Mucosa of descending colon (tissue), 3 donors: ENCODE measurements around the gene TMEM164. TPM values are rescaled to one million over a fixed set of nuclear protein-coding genes. Genes with fewer than 3 reads are reported as not detected.

Experiments
- ATAC-seq: fragments of 200-7000 bp; cut with Tn5 transposase; one replicate; pipeline ENCODE4 v1.9.1; 2020; ENCODE audit warnings: mild to moderate bottlenecking, moderate library complexity
- DNase-seq, 3 donors: peaks; one replicate each; pipeline ENCODE4 v3.0.0-alpha.2; 2020
- H3K36me3 ChIP-seq: fragments of 200-600 bp; one replicate; pipeline ENCODE4 v1.8.0; 2021; ENCODE audit warnings: low read depth, mild to moderate bottlenecking
- H3K4me1 ChIP-seq: fragments of 200-600 bp; one replicate; pipeline ENCODE4 v1.8.0; 2021; ENCODE audit warnings: low read depth, mild to moderate bottlenecking
- H3K4me3 ChIP-seq: fragments of 200-600 bp; one replicate; pipeline ENCODE4 v1.8.0; 2021; ENCODE audit warnings: mild to moderate bottlenecking
- H3K9me3 ChIP-seq: fragments of 200-600 bp; one replicate; pipeline ENCODE4 v1.8.0; 2021; ENCODE audit warnings: mild to moderate bottlenecking
- CTCF ChIP-seq: fragments of 200-600 bp; IDR thresholded peaks from one replicate; pipeline ENCODE4 v1.8.0; 2022; ENCODE audit warnings: antibody characterized with exemption, mild to moderate bottlenecking
- intact Hi-C, 2 donors: fragments of 100-400 bp; cut with DNase I in 1 of 2; cut with micrococcal nuclease in 1 of 2; formaldehyde crosslinking; loops; one replicate each; pipeline versions ENCODE4 v1.11.0 to v1.11.1; 2022; cut with DNase I, micrococcal nuclease
- total RNA-seq, 3 donors: library from RNA; stranded (reverse); fragmentation: NEBNext Ultra II Directional in 2 of 3; extraction: Animal tissue kit (Norgen Biotek cat#: 25700) in 2 of 3; gene quantifications; one replicate each; pipeline versions ENCODE4 v1.2.1 to v1.2.4, GENCODE V29; 2021 to 2023
- donor health status: DM: no; HTN: no; CAD: no; lungs with moderate emphysema.
- donor health status: DM: no; HTN: no; CAD: no.
- donor health status: DM: no; HTN: yes; CAD: no.

TMEM164 gene
- total RNA-seq, 3 donors from 2014 or later, result 58.6 to 103 (median 95.4) TPM

DNA sequence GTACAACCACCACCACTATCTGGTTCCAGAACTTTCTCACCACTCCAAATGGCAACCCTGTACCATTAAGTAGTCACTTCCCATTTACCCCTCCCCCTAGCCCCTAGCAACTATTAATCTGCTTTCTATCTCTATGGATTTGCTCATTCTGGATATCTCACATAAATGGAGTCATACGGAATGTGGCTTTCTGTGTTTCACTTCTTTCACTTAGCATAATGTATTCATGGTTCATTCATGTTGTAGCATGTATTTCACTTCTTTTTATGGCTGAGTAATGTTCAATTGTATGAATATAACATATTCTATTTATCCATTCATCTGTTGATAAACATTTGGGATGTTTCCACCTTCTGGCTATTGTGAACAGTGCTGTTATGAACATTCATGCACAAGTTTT lies 210.3 kb downstream of the TMEM164 start:
- Histone ChIP-seq H3K9me3 (no peaks in the 10 kb centered on the region), H3K36me3 (no peaks in the 10 kb centered on the region), H3K4me1 (no peaks in the 10 kb centered on the region), H3K4me3 (no peak overlapping the region)
- DNase-seq (no peak), ATAC-seq (no peak)
- intact Hi-C loops, result no loop called here
- no peak for TF ChIP-seq CTCF

DNA sequence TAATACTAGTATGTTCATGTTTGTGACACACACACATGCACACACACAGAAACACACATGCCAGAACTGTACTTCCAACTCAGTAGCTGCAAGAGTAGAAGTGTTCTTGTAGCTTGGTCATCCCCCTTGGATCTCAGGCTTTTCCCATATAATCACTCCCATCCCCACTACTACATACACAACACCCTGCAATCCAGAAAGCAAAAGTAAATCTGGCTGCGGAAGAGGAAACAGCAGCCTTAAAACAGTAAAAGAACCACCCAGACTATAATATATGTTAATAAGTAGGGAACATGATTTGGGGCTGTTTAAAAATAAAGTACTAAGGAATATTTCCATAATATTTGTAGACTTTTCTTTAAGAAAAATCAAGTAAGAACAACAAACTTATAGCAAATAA lies 211.8 kb downstream of the TMEM164 start:
- DNase-seq (peak in 1 of 3 donors; percentile 4), ATAC-seq (peak; percentile 75)
- intact Hi-C loops, result no loop called here
- Histone ChIP-seq H3K4me1 (no peaks in the 10 kb centered on the region), H3K9me3 (no peaks in the 10 kb centered on the region), H3K4me3 (no peak overlapping the region), H3K36me3 (no peaks in the 10 kb centered on the region)
- no peak for TF ChIP-seq CTCF

DNA sequence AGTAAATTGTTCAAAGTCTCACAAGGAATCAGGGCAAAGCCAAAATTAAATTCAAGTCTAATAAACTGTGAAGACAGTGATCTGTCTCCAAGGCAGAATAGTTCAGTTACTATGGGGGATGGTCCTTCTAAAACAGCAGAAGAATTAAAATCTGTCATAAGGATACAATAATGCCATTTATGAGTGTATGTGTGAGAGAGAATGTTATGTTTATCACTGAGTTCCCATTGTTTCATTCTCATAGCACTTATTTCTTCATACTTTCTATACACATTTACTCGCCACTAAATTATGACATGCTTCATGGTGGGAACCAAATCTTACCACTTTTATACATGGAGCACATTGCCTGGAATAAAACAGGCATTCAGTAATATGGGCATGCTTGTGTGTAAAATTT lies 212.5 kb downstream of the TMEM164 start:
- DNase-seq (no peak), ATAC-seq (no peak)
- Histone ChIP-seq H3K4me1 (no peaks in the 10 kb centered on the region), H3K4me3 (no peak overlapping the region), H3K9me3 (no peaks in the 10 kb centered on the region), H3K36me3 (no peaks in the 10 kb centered on the region)
- intact Hi-C loops, result no loop called here
- no peak for TF ChIP-seq CTCF

- no peak for ATAC-seq
- intact Hi-C loops, result no loop called here
- no peak for TF ChIP-seq CTCF
These were observed 213.1 kb downstream of the TMEM164 start for GRCh38 chrX:110216027-110216426.

GRCh38 chrX:110218591-110218990 lies 215.7 kb downstream of the TMEM164 start:
- intact Hi-C loops, result no loop called here
- ATAC-seq, result no peak
- H3K36me3 ChIP-seq, result no peaks in the 10 kb centered on the region
- no peak for DNase-seq
- H3K4me3 ChIP-seq, result no peak overlapping the region
- H3K9me3 ChIP-seq, result no peaks in the 10 kb centered on the region
- no peak for TF ChIP-seq CTCF
- H3K4me1 ChIP-seq, result no peaks in the 10 kb centered on the region

More at GRCh38 chrX:110216027-110216426, 213.1 kb downstream of the TMEM164 start:
- no peaks in the 10 kb centered on the region for H3K9me3 ChIP-seq
- H3K36me3 ChIP-seq, result no peaks in the 10 kb centered on the region
- DNase-seq, result no peak
- H3K4me1 ChIP-seq, result no peaks in the 10 kb centered on the region
- H3K4me3 ChIP-seq, result no peak overlapping the region

DNA sequence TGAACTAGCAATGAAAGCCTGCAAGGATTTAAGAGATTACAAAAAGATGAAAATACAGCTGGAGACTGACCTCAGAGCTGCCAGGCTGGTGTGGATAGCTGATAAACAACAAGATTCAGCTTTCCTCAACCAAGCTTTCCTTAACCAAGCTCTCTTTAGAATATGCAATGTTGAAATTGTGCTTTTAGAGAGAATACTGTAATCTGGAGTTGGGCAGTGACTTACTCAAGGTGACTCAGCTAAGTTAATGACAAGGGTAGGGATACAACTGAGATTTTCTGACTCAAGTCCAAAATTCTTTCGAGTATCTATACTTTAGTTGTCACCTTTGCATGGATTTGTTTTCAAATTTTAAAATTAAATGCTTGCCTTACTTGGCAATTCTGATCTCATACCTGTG lies 217.0 kb downstream of the TMEM164 start:
- no peak for DNase-seq
- intact Hi-C loops, result no loop called here
- H3K9me3 ChIP-seq, result no peaks in the 10 kb centered on the region
- ATAC-seq, result peak; percentile 44
- H3K36me3 ChIP-seq, result no peaks in the 10 kb centered on the region
- H3K4me1 ChIP-seq, result no peaks in the 10 kb centered on the region
- H3K4me3 ChIP-seq, result no peak overlapping the region
- no peak for TF ChIP-seq CTCF
